Gastroesophageal sphincter (tissue), 4 donors: Measurements from ENCODE around the gene MND1. TPM values are rescaled to one million over a fixed set of nuclear protein-coding genes. Genes with fewer than 3 reads are reported as not detected.

Source experiments
- ATAC-seq: fragments of 150-250 bp; one replicate; pipeline ENCODE4 v1.9.1; 2016; ENCODE audit warnings: mild to moderate bottlenecking, moderate library complexity
- H3K27ac ChIP-seq, 4 donors: fragments of 200-600 bp; sonication (generic) in 3 of 4; 1 replicate in 3 of 4; 2 replicates in 1 of 4; pipeline ENCODE4 v1.5.1; 2016 to 2019
- H3K27me3 ChIP-seq: fragments of 200-600 bp; sonication (generic); one replicate; pipeline ENCODE4 v1.5.1; 2019
- H3K36me3 ChIP-seq, 2 donors: fragments of 200-600 bp; sonication (generic); one replicate each; pipeline ENCODE4 v1.5.1; 2019; ENCODE audit warnings: control low read depth in 1 of 2
- H3K4me1 ChIP-seq, 3 donors: fragments of 200-600 bp; sonication (generic); 1 replicate in 2 of 3; 2 replicates in 1 of 3; pipeline ENCODE4 v1.5.1; 2016 to 2019; ENCODE audit warnings: control low read depth in 2 of 3
- H3K4me3 ChIP-seq, 2 donors: fragments of 200-600 bp; sonication (generic); one replicate each; pipeline ENCODE4 v1.5.1; 2019; ENCODE audit warnings: mild to moderate bottlenecking in 1 of 2, moderate library complexity in 1 of 2
- H3K9me3 ChIP-seq, 3 donors: fragments of 200-600 bp; sonication (generic); one replicate each; pipeline ENCODE4 v1.5.1; 2017 to 2019; ENCODE audit warnings: control low read depth in 2 of 3
- EP300 ChIP-seq: sonication (generic); formaldehyde crosslinking; IDR thresholded peaks from one replicate; pipeline ENCODE4 v1.6.1; 2017; ENCODE audit warnings: antibody characterized with exemption, mild to moderate bottlenecking
- POLR2A ChIP-seq, 2 donors: fragments of 450-650 bp; IDR thresholded peaks; one replicate each; pipeline ENCODE4 v1.6.1; 2017; ENCODE audit warnings: antibody characterized with exemption in 2 of 2, mild to moderate bottlenecking in 2 of 2, moderate library complexity in 1 of 2
- POLR2AphosphoS5 ChIP-seq: sonication (generic); formaldehyde crosslinking; IDR thresholded peaks from one replicate; pipeline ENCODE4 v1.6.1; 2017; ENCODE audit warnings: antibody characterized with exemption
- WGBS, 2 donors: methylation state at CpG; one replicate each; pipeline ENCODE4 v1.1.5; 2018; ENCODE audit warnings: low coverage in 1 of 2; 5-methylcytosine and 5-hydroxymethylcytosine counted together
- total RNA-seq, 4 donors: library from RNA; depleted of rRNA; stranded (reverse); fragments of >200 nt; gene quantifications; one replicate each; pipeline ENCODE4 v1.1.0, GENCODE V29; 2016
- TF ChIP-seq, protein P1 (sequence below), 4 experiments: fragments of 200-600 bp in 2 of 4; fragments of 450-650 bp in 2 of 4; sonication (generic) in 1 of 4; IDR thresholded peaks; one replicate each; pipeline ENCODE4 v1.5.1; 2017 to 2019; ENCODE audit warnings: antibody characterized with exemption in 4 of 4, mild to moderate bottlenecking in 2 of 4, moderate library complexity in 2 of 4

Gene MND1
- total RNA-seq, 4 donors from 2014 or later = 0.78 to 4.8 (median 1.2) TPM; not detected in 1

- peak overlapping the region in 3 of 4 donors; percentile 17 to 74 (median 60) for H3K27ac ChIP-seq
- no peaks in the 10 kb centered on the region for H3K27me3 ChIP-seq
- peak; percentile 36 for ATAC-seq
- H3K9me3 ChIP-seq = no peaks in the 10 kb centered on the region
- WGBS, 2 donors = 2 to 3% methylated on average over 21 to 31 of the region's 44 CpGs
- TF ChIP-seq, protein P1, sequence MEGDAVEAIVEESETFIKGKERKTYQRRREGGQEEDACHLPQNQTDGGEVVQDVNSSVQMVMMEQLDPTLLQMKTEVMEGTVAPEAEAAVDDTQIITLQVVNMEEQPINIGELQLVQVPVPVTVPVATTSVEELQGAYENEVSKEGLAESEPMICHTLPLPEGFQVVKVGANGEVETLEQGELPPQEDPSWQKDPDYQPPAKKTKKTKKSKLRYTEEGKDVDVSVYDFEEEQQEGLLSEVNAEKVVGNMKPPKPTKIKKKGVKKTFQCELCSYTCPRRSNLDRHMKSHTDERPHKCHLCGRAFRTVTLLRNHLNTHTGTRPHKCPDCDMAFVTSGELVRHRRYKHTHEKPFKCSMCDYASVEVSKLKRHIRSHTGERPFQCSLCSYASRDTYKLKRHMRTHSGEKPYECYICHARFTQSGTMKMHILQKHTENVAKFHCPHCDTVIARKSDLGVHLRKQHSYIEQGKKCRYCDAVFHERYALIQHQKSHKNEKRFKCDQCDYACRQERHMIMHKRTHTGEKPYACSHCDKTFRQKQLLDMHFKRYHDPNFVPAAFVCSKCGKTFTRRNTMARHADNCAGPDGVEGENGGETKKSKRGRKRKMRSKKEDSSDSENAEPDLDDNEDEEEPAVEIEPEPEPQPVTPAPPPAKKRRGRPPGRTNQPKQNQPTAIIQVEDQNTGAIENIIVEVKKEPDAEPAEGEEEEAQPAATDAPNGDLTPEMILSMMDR (IDR thresholded peaks at IDR 0.05) = peak in 1 of 4 experiments; percentile 26
- no peak for TF ChIP-seq POLR2A (IDR thresholded peaks at IDR 0.05)
- TF ChIP-seq POLR2AphosphoS5 = peak; percentile 6
- peaks cover 0 to 26% (median 0%) of the 10 kb centered on the region in 3 donors for H3K4me1 ChIP-seq
- peak overlapping the region; percentile 65 to 88 for H3K4me3 ChIP-seq
- H3K36me3 ChIP-seq = peaks cover 0 to 2% of the 10 kb centered on the region in 2 donors
Measured at GRCh38 chr4:153345012-153345981, 809 bp downstream of the MND1 start.

DNA sequence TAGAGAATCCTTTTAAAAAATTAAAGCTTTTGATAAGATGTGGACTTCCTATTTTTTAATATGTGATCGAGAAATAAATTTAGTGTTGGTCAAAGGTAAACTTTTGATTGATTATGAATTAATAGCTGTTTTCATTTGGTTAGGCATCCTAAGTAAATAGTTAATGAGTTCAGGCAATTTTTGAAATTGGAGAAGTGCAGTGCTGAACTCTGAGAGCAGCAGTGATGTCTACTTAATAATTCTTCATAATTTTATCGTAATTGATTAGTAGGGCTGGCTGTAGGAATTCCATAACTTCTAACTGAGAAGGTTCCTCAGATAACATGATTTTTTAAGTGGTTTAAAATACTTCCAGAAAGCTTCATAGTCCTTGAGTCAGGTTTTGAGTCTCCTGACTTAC, 1.5 kb downstream of the MND1 start:
- no peaks in the 10 kb centered on the region for H3K27me3 ChIP-seq
- no peak overlapping the region for H3K4me3 ChIP-seq
- H3K36me3 ChIP-seq = no peaks in the 10 kb centered on the region
- no peak overlapping the region for H3K27ac ChIP-seq
- ATAC-seq = no peak
- H3K4me1 ChIP-seq = peaks cover 0 to 26% (median 0%) of the 10 kb centered on the region in 3 donors
- 38 to 40% methylated on average over 1 to 2 of the region's 2 CpGs for WGBS, 2 donors
- H3K9me3 ChIP-seq = no peaks in the 10 kb centered on the region
- TF ChIP-seq POLR2AphosphoS5 (no peak), EP300 (no peak), POLR2A (IDR thresholded peaks at IDR 0.05) (no peak)
- TF ChIP-seq, protein P1 (IDR thresholded peaks at IDR 0.05) = no peak

DNA sequence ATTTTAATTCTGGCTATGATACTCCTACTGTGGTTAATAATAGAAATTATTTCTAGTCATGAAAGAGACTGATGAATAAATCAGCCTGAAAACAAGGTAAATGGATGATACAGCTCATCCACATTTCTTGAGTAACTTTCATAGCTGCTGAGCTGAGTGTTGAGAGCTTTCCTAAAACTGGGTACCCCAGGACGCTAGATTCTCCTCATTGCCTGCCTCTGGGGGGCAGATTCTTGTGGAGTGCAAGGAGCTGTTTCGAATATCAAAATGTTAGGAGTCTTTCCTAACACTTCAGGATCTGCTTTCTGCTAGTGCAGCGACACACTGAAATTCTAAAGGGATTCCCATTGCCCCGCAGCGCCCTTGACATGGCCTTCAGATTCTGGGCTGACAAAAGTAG, 2.1 kb downstream of the MND1 start:
- H3K27me3 ChIP-seq = no peaks in the 10 kb centered on the region
- TF ChIP-seq, protein P1 (IDR thresholded peaks at IDR 0.05) = peak in 2 of 4 experiments; percentile 13 to 24
- no peak for TF ChIP-seq POLR2A (IDR thresholded peaks at IDR 0.05)
- H3K4me3 ChIP-seq = no peak overlapping the region
- peaks cover 0 to 26% (median 0%) of the 10 kb centered on the region in 3 donors for H3K4me1 ChIP-seq
- no peaks in the 10 kb centered on the region for H3K9me3 ChIP-seq
- H3K36me3 ChIP-seq = no peaks in the 10 kb centered on the region
- H3K27ac ChIP-seq = no peak overlapping the region
- no peak for ATAC-seq
- 40 to 45% methylated on average over 2 to 5 of the region's 5 CpGs for WGBS, 2 donors

GRCh38 chr4:153347117-153347516, 2.6 kb downstream of the MND1 start:
- Histone ChIP-seq H3K27ac (no peak overlapping the region), H3K9me3 (no peaks in the 10 kb centered on the region), H3K27me3 (no peaks in the 10 kb centered on the region), H3K4me3 (no peak overlapping the region), H3K4me1 (peaks cover 0 to 26% (median 0%) of the 10 kb centered on the region in 3 donors), H3K36me3 (no peaks in the 10 kb centered on the region)
- no peak for ATAC-seq
- no peak for TF ChIP-seq POLR2A (IDR thresholded peaks at IDR 0.05)
- TF ChIP-seq, protein P1 (IDR thresholded peaks at IDR 0.05) = no peak
- no peak for TF ChIP-seq POLR2AphosphoS5
- no peak for TF ChIP-seq EP300

GRCh38 chr4:153348006-153348405, 3.5 kb downstream of the MND1 start:
- ATAC-seq = no peak
- Histone ChIP-seq H3K4me1 (peaks cover 0 to 26% (median 0%) of the 10 kb centered on the region in 3 donors), H3K36me3 (no peaks in the 10 kb centered on the region), H3K4me3 (no peak overlapping the region), H3K9me3 (no peaks in the 10 kb centered on the region), H3K27ac (no peak overlapping the region), H3K27me3 (no peaks in the 10 kb centered on the region)
- WGBS, 2 donors = 81 to 91% methylated on average over 2 to 4 of the region's 4 CpGs
- TF ChIP-seq, protein P1 (IDR thresholded peaks at IDR 0.05) = no peak
- no peak for TF ChIP-seq EP300
- no peak for TF ChIP-seq POLR2AphosphoS5
- no peak for TF ChIP-seq POLR2A (IDR thresholded peaks at IDR 0.05)
